HepG2 (cell line): ENCODE measurements around the gene CCDC183. TPM values are rescaled to one million over a fixed set of nuclear protein-coding genes. Genes with fewer than 3 reads are reported as not detected.

Experiments
- AGO2 ChIP-seq: fragments of 200-400 bp; formaldehyde crosslinking; optimal IDR thresholded peaks from 2 replicates; pipeline ENCODE3; 2017; ENCODE audit warnings: mild to moderate bottlenecking, low read depth, low read length, moderate library complexity
- GABPB1 ChIP-seq: IDR thresholded peaks from 2 replicates; pipeline ENCODE4 v1.6.1; 2016; ENCODE audit warnings: mild to moderate bottlenecking, missing genetic modification reagents, moderate library complexity, missing compliant biosample characterization
- HMGXB4 ChIP-seq, 2 experiments: sonication (generic) in 1 of 2; formaldehyde crosslinking in 1 of 2; IDR thresholded peaks; 2 replicates each; pipeline versions ENCODE4 v1.4.0 to v1.6.1; 2018 to 2020; ENCODE audit warnings: missing genetic modification reagents in 2 of 2, borderline replicate concordance in 1 of 2, low read depth in 1 of 2, mild to moderate bottlenecking in 1 of 2, missing biosample characterization in 1 of 2
- MEIS1 ChIP-seq: sonication (generic); formaldehyde crosslinking; IDR thresholded peaks from 2 replicates; pipeline ENCODE4 v1.9.0; 2021; ENCODE audit warnings: mild to moderate bottlenecking, missing genetic modification reagents, moderate library complexity, borderline replicate concordance
- NKX3-1 ChIP-seq: sonication (generic); formaldehyde crosslinking; IDR thresholded peaks from 2 replicates; pipeline ENCODE4 v1.5.0; 2020; ENCODE audit warnings: missing genetic modification reagents
- PCBP1 ChIP-seq: fragments of 200-400 bp; formaldehyde crosslinking; IDR thresholded peaks from 2 replicates; pipeline ENCODE4 v1.6.1; 2017; ENCODE audit warnings: mild to moderate bottlenecking, low read depth, low read length, borderline replicate concordance
- PHF8 ChIP-seq: sonication (generic); formaldehyde crosslinking; IDR thresholded peaks from 2 replicates; pipeline ENCODE4 v1.5.0; 2020; ENCODE audit warnings: missing genetic modification reagents
- POGZ ChIP-seq: sonication (generic); formaldehyde crosslinking; IDR thresholded peaks from 2 replicates; pipeline ENCODE4 v1.4.0; 2020; ENCODE audit warnings: mild to moderate bottlenecking, missing genetic modification reagents
- RAD21 ChIP-seq: fragments of 450-650 bp; formaldehyde crosslinking; IDR thresholded peaks from 2 replicates; pipeline ENCODE4 v1.5.0; 2020; ENCODE audit warnings: mild to moderate bottlenecking
- ZBTB14 ChIP-seq: sonication (generic); formaldehyde crosslinking; IDR thresholded peaks from 2 replicates; pipeline ENCODE4 v1.4.0; 2020; ENCODE audit warnings: missing genetic modification reagents
- ZNF468 ChIP-seq: sonication (generic); formaldehyde crosslinking; IDR thresholded peaks from 2 replicates; pipeline ENCODE4 v1.8.0; 2022; ENCODE audit warnings: mild to moderate bottlenecking, moderate library complexity, missing genetic modification reagents
- ZNF501 ChIP-seq: sonication (generic); formaldehyde crosslinking; IDR thresholded peaks from 2 replicates; pipeline ENCODE4 v1.5.1; 2020; ENCODE audit warnings: mild to moderate bottlenecking, moderate library complexity, missing genetic modification reagents
- ZNF574 ChIP-seq: sonication (generic); formaldehyde crosslinking; IDR thresholded peaks from 2 replicates; pipeline ENCODE4 v1.4.0; 2020; ENCODE audit warnings: missing genetic modification reagents
- ZNF704 ChIP-seq: sonication (generic); formaldehyde crosslinking; IDR thresholded peaks from 2 replicates; pipeline ENCODE4 v1.8.1; 2023; ENCODE audit warnings: mild to moderate bottlenecking, inconsistent platforms, moderate library complexity, missing genetic modification reagents, borderline replicate concordance
- ZNF784 ChIP-seq: sonication (generic); formaldehyde crosslinking; IDR thresholded peaks from 2 replicates; pipeline ENCODE4 v1.5.1; 2020; ENCODE audit warnings: missing genetic modification reagents, mild to moderate bottlenecking, borderline replicate concordance
- ZNF883 ChIP-seq: sonication (generic); formaldehyde crosslinking; IDR thresholded peaks from 2 replicates; pipeline ENCODE4 v1.5.1; 2020; ENCODE audit warnings: mild to moderate bottlenecking, missing genetic modification reagents; ENCODE audit errors: not compliant biosample characterization
- ZSCAN5A ChIP-seq: sonication (generic); formaldehyde crosslinking; IDR thresholded peaks from 2 replicates; pipeline ENCODE4 v1.8.0; 2022; ENCODE audit warnings: mild to moderate bottlenecking, missing genetic modification reagents, borderline replicate concordance
- ZZZ3 ChIP-seq: sonication (generic); formaldehyde crosslinking; IDR thresholded peaks from 2 replicates; pipeline ENCODE4 v1.4.0; 2020; ENCODE audit warnings: missing genetic modification reagents, mild to moderate bottlenecking, borderline replicate concordance
- polyA plus RNA-seq, 8 experiments: library from polyadenylated mRNA; depleted of rRNA in 3 of 8; stranded (reverse) in 7 of 8; unstranded in 1 of 8; fragments of >200 nt; fragmentation: Illumina TruSeq in 4 of 8; extraction: Trizol in 4 of 8; gene quantifications; 2 replicates each; pipeline versions ENCODE4 v1.2.1 to v1.2.3, GENCODE V29; 2011 to 2016; ENCODE audit warnings: low read depth in 4 of 8, missing spikeins in 1 of 8, mixed read lengths in 1 of 8; ENCODE audit not compliant: insufficient read depth in 1 of 8
- total RNA-seq, 5 experiments: library from RNA; depleted of rRNA; stranded (reverse); fragments of >200 nt; fragmentation: Illumina TruSeq; extraction: Trizol; gene quantifications; 2 replicates each; pipeline ENCODE4 v1.2.3, GENCODE V29; 2016; ENCODE audit warnings: low read depth in 1 of 5

The CCDC183 gene
- total and polyA plus RNA-seq, 2 of the 13 experiments (the other 11 are each of a cell fraction or from before 2014, with no cell fraction given) = 5.0 to 66.4 TPM

- peak; percentile 79 to 92; a peak in 3 of 4 replicates for TF ChIP-seq HMGXB4 (CRISPR knock-in tag; IDR thresholded peaks at IDR 0.05; ENCODE audit: borderline replicate concordance in 1 of 2, low read depth in 1 of 2)
- TF ChIP-seq AGO2 = peak; percentile 89
- peak; percentile 84; the same call in 1 of the 2 replicates for TF ChIP-seq ZNF784 (CRISPR knock-in tag)
- TF ChIP-seq ZBTB14 (CRISPR knock-in tag) = peak; percentile 47; the same call in 1 of the 2 replicates
- 0 out of 2 replicates have a peak, but pooled peaks have one; percentile 47 for TF ChIP-seq PCBP1
- TF ChIP-seq ZNF574 (CRISPR knock-in tag) = 0 out of 2 replicates have a peak, but pooled peaks have one; percentile 33
- peak; percentile 89 for TF ChIP-seq MEIS1 (CRISPR knock-in tag)
- peak; percentile 54; the same call in 1 of the 2 replicates for TF ChIP-seq ZNF704 (CRISPR knock-in tag)
- peak; percentile 36 for TF ChIP-seq PHF8
- 0 out of 2 replicates have a peak, but pooled peaks have one; percentile 73 for TF ChIP-seq ZNF468 (CRISPR knock-in tag)
- peak; percentile 39 for TF ChIP-seq ZNF883
- peak; percentile 32; the same call in 1 of the 2 replicates for TF ChIP-seq ZNF501 (CRISPR knock-in tag)
- peak; percentile 53; the same call in 1 of the 2 replicates for TF ChIP-seq POGZ (CRISPR knock-in tag)
- TF ChIP-seq ZSCAN5A (CRISPR knock-in tag) = 0 out of 2 replicates have a peak, but pooled peaks have one; percentile 16
- TF ChIP-seq ZZZ3 = 0 out of 2 replicates have a peak, but pooled peaks have one; percentile 55
- peak; percentile 57; the same call in 1 of the 2 replicates for TF ChIP-seq NKX3-1 (CRISPR knock-in tag)
- peak; percentile 63; the same call in 1 of the 2 replicates for TF ChIP-seq GABPB1 (CRISPR knock-in tag)
- TF ChIP-seq RAD21 (CRISPR knock-in tag) = 0 out of 2 replicates have a peak, but pooled peaks have one; percentile 40
Measured at GRCh38 chr9:136842380-136842948, 46.3 kb downstream of the CCDC183 start, which contains the start of gene AJM1 (continued).
